Measurements from ENCODE around the gene SPTBN1. TPM values are rescaled to one million over a fixed set of nuclear protein-coding genes. Genes with fewer than 3 reads are reported as not detected.

The SPTBN1 gene
- total RNA-seq, 1 donor from 2014 or later = 70.3 TPM

- no peak for DNase-seq (ENCODE audit: low spot score)
- intact Hi-C loops (cut with micrococcal nuclease) = no loop called here
- peak overlapping the region; percentile 60 for H3K27ac Mint-ChIP-seq
- H3K9me3 Mint-ChIP-seq = no peaks in the 10 kb centered on the region
- H3K27me3 Mint-ChIP-seq (ENCODE audit: low read depth) = no peaks in the 10 kb centered on the region
- H3K4me1 Mint-ChIP-seq (ENCODE audit: low read depth) = peaks cover 10% of the 10 kb centered on the region
- H3K4me3 Mint-ChIP-seq (ENCODE audit: low read depth) = no peak overlapping the region
- peaks cover 70% of the 10 kb centered on the region for H3K36me3 Mint-ChIP-seq (ENCODE audit: low read depth)
These were observed 184.9 kb downstream of the SPTBN1 start for GRCh38 chr2:54640834-54641540.

- Mint-ChIP-seq H3K27ac (peak overlapping the region; percentile 9), H3K9me3 (no peaks in the 10 kb centered on the region), H3K4me1 (ENCODE audit: low read depth) (peaks cover 8% of the 10 kb centered on the region), H3K36me3 (ENCODE audit: low read depth) (peaks cover 77% of the 10 kb centered on the region), H3K27me3 (ENCODE audit: low read depth) (no peaks in the 10 kb centered on the region), H3K4me3 (ENCODE audit: low read depth) (no peak overlapping the region)
- intact Hi-C loops (cut with micrococcal nuclease) = no loop called here
- no peak for DNase-seq (ENCODE audit: low spot score)
These were observed 185.9 kb downstream of the SPTBN1 start for GRCh38 chr2:54641988-54642387.

GRCh38 chr2:54642677-54643430 is 186.7 kb downstream of the SPTBN1 start:
- H3K27ac Mint-ChIP-seq = peak overlapping the region; percentile 26
- H3K36me3 Mint-ChIP-seq (ENCODE audit: low read depth) = peaks cover 79% of the 10 kb centered on the region
- intact Hi-C loops (cut with micrococcal nuclease) = no loop called here
- peaks cover 8% of the 10 kb centered on the region for H3K4me1 Mint-ChIP-seq (ENCODE audit: low read depth)
- H3K4me3 Mint-ChIP-seq (ENCODE audit: low read depth) = no peak overlapping the region
- DNase-seq (ENCODE audit: low spot score) = no peak
- no peaks in the 10 kb centered on the region for H3K9me3 Mint-ChIP-seq
- H3K27me3 Mint-ChIP-seq (ENCODE audit: low read depth) = no peaks in the 10 kb centered on the region

- intact Hi-C loops (cut with micrococcal nuclease) = no loop called here
- Mint-ChIP-seq H3K27me3 (ENCODE audit: low read depth) (no peaks in the 10 kb centered on the region), H3K4me1 (ENCODE audit: low read depth) (peaks cover 4% of the 10 kb centered on the region), H3K36me3 (ENCODE audit: low read depth) (peaks cover 80% of the 10 kb centered on the region), H3K9me3 (no peaks in the 10 kb centered on the region), H3K27ac (no peak overlapping the region), H3K4me3 (ENCODE audit: low read depth) (no peak overlapping the region)
- no peak for DNase-seq (ENCODE audit: low spot score)
These were observed 188.1 kb downstream of the SPTBN1 start for GRCh38 chr2:54644236-54644635.

GRCh38 chr2:54646170-54646927 is 190.2 kb downstream of the SPTBN1 start:
- peaks cover 86% of the 10 kb centered on the region for H3K36me3 Mint-ChIP-seq (ENCODE audit: low read depth)
- no peaks in the 10 kb centered on the region for H3K27me3 Mint-ChIP-seq (ENCODE audit: low read depth)
- intact Hi-C loops (cut with micrococcal nuclease) = no loop called here
- H3K27ac Mint-ChIP-seq = no peak overlapping the region
- H3K4me3 Mint-ChIP-seq (ENCODE audit: low read depth) = no peak overlapping the region
- no peaks in the 10 kb centered on the region for H3K9me3 Mint-ChIP-seq
- peaks cover 3% of the 10 kb centered on the region for H3K4me1 Mint-ChIP-seq (ENCODE audit: low read depth)
- no peak for DNase-seq (ENCODE audit: low spot score)

GRCh38 chr2:54648256-54648655 is 192.1 kb downstream of the SPTBN1 start:
- H3K9me3 Mint-ChIP-seq = no peaks in the 10 kb centered on the region
- peaks cover 8% of the 10 kb centered on the region for H3K4me1 Mint-ChIP-seq (ENCODE audit: low read depth)
- H3K4me3 Mint-ChIP-seq (ENCODE audit: low read depth) = no peak overlapping the region
- H3K27ac Mint-ChIP-seq = no peak overlapping the region
- no peak for DNase-seq (ENCODE audit: low spot score)
- no peaks in the 10 kb centered on the region for H3K27me3 Mint-ChIP-seq (ENCODE audit: low read depth)
- peaks cover 88% of the 10 kb centered on the region for H3K36me3 Mint-ChIP-seq (ENCODE audit: low read depth)
- intact Hi-C loops (cut with micrococcal nuclease) = no loop called here

GRCh38 chr2:54649191-54649590 is 193.1 kb downstream of the SPTBN1 start:
- Mint-ChIP-seq H3K4me1 (ENCODE audit: low read depth) (peaks cover 8% of the 10 kb centered on the region), H3K4me3 (ENCODE audit: low read depth) (no peak overlapping the region), H3K9me3 (no peaks in the 10 kb centered on the region), H3K27me3 (ENCODE audit: low read depth) (no peaks in the 10 kb centered on the region), H3K27ac (no peak overlapping the region), H3K36me3 (ENCODE audit: low read depth) (peaks cover 89% of the 10 kb centered on the region)
- no peak for DNase-seq (ENCODE audit: low spot score)
- intact Hi-C loops (cut with micrococcal nuclease) = no loop called here

GRCh38 chr2:54649633-54650032 is 193.5 kb downstream of the SPTBN1 start:
- no peak overlapping the region for H3K4me3 Mint-ChIP-seq (ENCODE audit: low read depth)
- intact Hi-C loops (cut with micrococcal nuclease) = loop anchor here (5.0 to 10.0 kb wide), 2 partner anchors 32 to 765 kb away; no protein-coding TSS in a partner anchor
- no peak overlapping the region for H3K27ac Mint-ChIP-seq
- H3K27me3 Mint-ChIP-seq (ENCODE audit: low read depth) = no peaks in the 10 kb centered on the region
- H3K9me3 Mint-ChIP-seq = no peaks in the 10 kb centered on the region
- peaks cover 8% of the 10 kb centered on the region for H3K4me1 Mint-ChIP-seq (ENCODE audit: low read depth)
- DNase-seq (ENCODE audit: low spot score) = no peak
- H3K36me3 Mint-ChIP-seq (ENCODE audit: low read depth) = peaks cover 89% of the 10 kb centered on the region

GRCh38 chr2:54650612-54651011 is 194.5 kb downstream of the SPTBN1 start:
- Mint-ChIP-seq H3K27ac (no peak overlapping the region), H3K4me1 (ENCODE audit: low read depth) (peaks cover 8% of the 10 kb centered on the region), H3K9me3 (no peaks in the 10 kb centered on the region), H3K36me3 (ENCODE audit: low read depth) (peaks cover 91% of the 10 kb centered on the region), H3K27me3 (ENCODE audit: low read depth) (no peaks in the 10 kb centered on the region), H3K4me3 (ENCODE audit: low read depth) (no peak overlapping the region)
- intact Hi-C loops (cut with micrococcal nuclease) = loop anchor here (5.0 to 10.0 kb wide), 2 partner anchors 33 to 766 kb away; no protein-coding TSS in a partner anchor
- DNase-seq (ENCODE audit: low spot score) = no peak

GRCh38 chr2:54651291-54651690 is 195.2 kb downstream of the SPTBN1 start:
- Mint-ChIP-seq H3K27ac (no peak overlapping the region), H3K36me3 (ENCODE audit: low read depth) (peaks cover 90% of the 10 kb centered on the region), H3K4me3 (ENCODE audit: low read depth) (no peak overlapping the region), H3K9me3 (no peaks in the 10 kb centered on the region), H3K4me1 (ENCODE audit: low read depth) (peaks cover 8% of the 10 kb centered on the region), H3K27me3 (ENCODE audit: low read depth) (no peaks in the 10 kb centered on the region)
- DNase-seq (ENCODE audit: low spot score) = no peak
- intact Hi-C loops (cut with micrococcal nuclease) = loop anchor here (5.0 to 10.0 kb wide), 2 partner anchors 34 to 766 kb away; no protein-coding TSS in a partner anchor

- peak overlapping the region; percentile 43 for H3K27ac Mint-ChIP-seq
- intact Hi-C loops (cut with micrococcal nuclease) = loop anchor here (5.0 to 10.0 kb wide), 2 partner anchors 35 to 768 kb away; no protein-coding TSS in a partner anchor
- no peaks in the 10 kb centered on the region for H3K27me3 Mint-ChIP-seq (ENCODE audit: low read depth)
- no peak overlapping the region for H3K4me3 Mint-ChIP-seq (ENCODE audit: low read depth)
- H3K36me3 Mint-ChIP-seq (ENCODE audit: low read depth) = peaks cover 87% of the 10 kb centered on the region
- H3K4me1 Mint-ChIP-seq (ENCODE audit: low read depth) = peaks cover 12% of the 10 kb centered on the region
- H3K9me3 Mint-ChIP-seq = no peaks in the 10 kb centered on the region
- no peak for DNase-seq (ENCODE audit: low spot score)
These were observed 196.4 kb downstream of the SPTBN1 start for GRCh38 chr2:54652540-54652939.

- DNase-seq (ENCODE audit: low spot score) = no peak
- Mint-ChIP-seq H3K36me3 (ENCODE audit: low read depth) (peaks cover 87% of the 10 kb centered on the region), H3K4me1 (ENCODE audit: low read depth) (peaks cover 23% of the 10 kb centered on the region), H3K9me3 (no peaks in the 10 kb centered on the region), H3K27ac (no peak overlapping the region), H3K4me3 (ENCODE audit: low read depth) (no peak overlapping the region), H3K27me3 (ENCODE audit: low read depth) (no peaks in the 10 kb centered on the region)
- intact Hi-C loops (cut with micrococcal nuclease) = loop anchor here (5.0 to 10.0 kb wide), 2 partner anchors 36 to 769 kb away; no protein-coding TSS in a partner anchor
These were observed 197.6 kb downstream of the SPTBN1 start for GRCh38 chr2:54653572-54654204.

All from activated T-helper 2 cell treated with anti-CD3 and anti-CD28 coated beads, Interferon-gamma antibody, Interleukin-2, Interleukin-4, amounts not matched to agents 10 μg/mL and 5 μg/mL and 100 μg/mL, durations not matched to agents 14 hours and 24 hours and 36 hours (primary cell).